Activated CD4-positive, alpha-beta T cell treated with anti-CD3 and anti-CD28 coated beads for 36 hours (primary cell): ENCODE data around the gene FOXF1. TPM values are rescaled to one million over a fixed set of nuclear protein-coding genes. Genes with fewer than 3 reads are reported as not detected.

Experiments
- ATAC-seq: fragments of 200-7000 bp; cut with Tn5 transposase; one replicate; pipeline ENCODE4 v1.10.0; 2021; ENCODE audit warnings: mild to moderate bottlenecking, moderate library complexity
- CTCF ChIA-PET: fragments of 350-600 bp; sonication (Branson Sonifier 250); formaldehyde crosslinking; loops from one replicate; lab custom pipeline; 2021; ENCODE audit warnings: antibody characterized with exemption; lab: Charles Lee
- POLR2A ChIA-PET: fragments of 350-600 bp; sonication (Branson Sonifier 250); formaldehyde crosslinking; loops from one replicate; lab custom pipeline; 2021; ENCODE audit warnings: antibody characterized with exemption, inconsistent platforms; lab: Charles Lee
- DNase-seq: peaks from one replicate; pipeline ENCODE4 v3.0.0-alpha.2; 2020
- H3K27ac Mint-ChIP-seq: one replicate; pipeline ENCODE4 v1.8.0; 2021; ENCODE audit warnings: mixed read lengths
- H3K27me3 Mint-ChIP-seq: one replicate; pipeline ENCODE4 v1.8.0; 2021; ENCODE audit warnings: mixed read lengths
- H3K36me3 Mint-ChIP-seq: one replicate; pipeline ENCODE4 v1.8.0; 2021; ENCODE audit warnings: low read depth, mixed read lengths
- H3K4me1 Mint-ChIP-seq: one replicate; pipeline ENCODE4 v1.8.0; 2021; ENCODE audit warnings: mixed read lengths
- H3K4me3 Mint-ChIP-seq: one replicate; pipeline ENCODE4 v1.8.0; 2021; ENCODE audit warnings: mild to moderate bottlenecking, moderate library complexity, mixed read lengths
- H3K9me3 Mint-ChIP-seq: one replicate; pipeline ENCODE4 v1.8.0; 2021; ENCODE audit warnings: low read depth, mixed read lengths
- intact Hi-C, 2 experiments: fragments of 100-400 bp; cut with DNase I in 1 of 2; cut with micrococcal nuclease in 1 of 2; formaldehyde crosslinking; loops; one replicate each; pipeline versions ENCODE4 v1.14.2 to v1.15.1; 2022 to 2024; cut with DNase I, micrococcal nuclease
- total RNA-seq, 2 experiments: library from RNA; stranded (reverse); gene quantifications; one replicate each; pipeline ENCODE4 v1.2.3, GENCODE V29; 2021

FOXF1 gene
- total RNA-seq, 2 experiments from 2014 or later = not detected

DNA sequence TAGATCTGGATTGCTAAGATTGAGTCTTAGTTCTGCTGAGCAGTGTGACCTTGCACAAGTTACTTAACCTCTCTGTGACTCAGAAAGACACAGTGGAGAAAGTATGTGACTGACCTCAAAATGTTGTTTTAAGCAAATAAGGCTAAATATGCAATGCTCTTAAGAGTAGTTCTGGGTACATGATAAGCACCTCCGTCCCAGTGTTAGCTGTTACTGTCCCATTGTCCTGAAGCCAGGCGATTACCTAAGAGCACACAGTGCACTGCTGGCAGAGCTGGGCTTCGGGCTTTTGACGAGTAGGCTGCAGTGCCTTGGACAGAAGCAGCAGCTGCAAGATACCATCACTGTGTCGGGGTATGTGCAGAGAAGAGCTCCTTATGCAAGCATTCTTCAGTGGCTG, 32.7 kb upstream of the FOXF1 start:
- H3K36me3 Mint-ChIP-seq = no peaks in the 10 kb centered on the region
- intact Hi-C loops = no loop called here
- peaks cover 10% of the 10 kb centered on the region for H3K27me3 Mint-ChIP-seq
- ChIA-PET CTCF (interaction anchor here (0.8 kb wide), 1 partner anchor 27 kb away, joined by 3 read pairs; no protein-coding TSS in a partner anchor), POLR2A (no interaction called here)
- H3K27ac Mint-ChIP-seq = no peak overlapping the region
- H3K4me1 Mint-ChIP-seq = no peaks in the 10 kb centered on the region
- no peak overlapping the region for H3K4me3 Mint-ChIP-seq
- DNase-seq (no peak), ATAC-seq (no peak)
- no peaks in the 10 kb centered on the region for H3K9me3 Mint-ChIP-seq

DNA sequence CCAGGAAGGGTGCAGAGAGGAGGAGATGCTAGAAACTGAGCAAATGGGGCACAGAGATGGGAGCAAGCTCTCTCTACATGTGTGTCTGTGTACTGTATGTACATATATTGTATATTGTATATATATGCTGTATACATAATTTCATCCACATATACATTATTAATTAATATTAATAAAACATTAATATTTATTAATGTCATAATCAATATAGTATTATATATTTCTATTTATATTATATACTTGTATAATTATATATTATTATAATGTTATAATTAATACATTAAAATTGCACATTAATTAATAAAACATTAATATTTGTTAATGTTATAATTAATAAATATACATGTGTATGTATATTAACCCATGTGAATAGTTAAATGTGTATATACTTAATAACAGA, 31.5 kb upstream of the FOXF1 start:
- Mint-ChIP-seq H3K36me3 (no peaks in the 10 kb centered on the region), H3K9me3 (no peaks in the 10 kb centered on the region), H3K4me1 (no peaks in the 10 kb centered on the region), H3K27me3 (peaks cover 13% of the 10 kb centered on the region), H3K27ac (no peak overlapping the region), H3K4me3 (no peak overlapping the region)
- DNase-seq (no peak), ATAC-seq (no peak)
- CTCF ChIA-PET = no interaction called here
- POLR2A ChIA-PET = no interaction called here
- intact Hi-C loops = no loop called here

DNA sequence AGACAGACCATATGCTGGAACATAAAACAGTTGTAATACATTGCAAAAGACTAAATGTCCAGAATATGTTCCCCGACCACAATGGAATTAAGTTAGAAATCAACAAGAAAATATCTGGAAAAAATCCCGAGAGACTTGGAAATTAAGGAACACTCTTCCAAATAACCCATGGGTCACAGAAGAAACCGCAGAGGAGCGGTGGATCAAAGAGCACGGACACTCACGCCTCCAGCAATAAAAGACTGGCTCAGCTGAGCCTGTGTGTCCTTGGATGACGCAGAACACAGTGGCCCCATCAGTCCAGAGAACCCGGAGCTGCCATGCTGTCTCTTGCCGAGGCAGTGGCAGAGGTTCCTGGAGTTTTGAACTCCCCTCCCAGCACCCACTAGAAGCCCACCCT, 30.9 kb upstream of the FOXF1 start:
- ATAC-seq (no peak), DNase-seq (no peak)
- Mint-ChIP-seq H3K4me3 (no peak overlapping the region), H3K27ac (no peak overlapping the region), H3K9me3 (peaks cover 1% of the 10 kb centered on the region), H3K27me3 (peaks cover 16% of the 10 kb centered on the region), H3K4me1 (no peaks in the 10 kb centered on the region), H3K36me3 (no peaks in the 10 kb centered on the region)
- ChIA-PET POLR2A (no interaction called here), CTCF (interaction anchor here (0.6 kb wide), 1 partner anchor 629 kb away, joined by 3 read pairs; no protein-coding TSS in a partner anchor)
- intact Hi-C loops = no loop called here

DNA sequence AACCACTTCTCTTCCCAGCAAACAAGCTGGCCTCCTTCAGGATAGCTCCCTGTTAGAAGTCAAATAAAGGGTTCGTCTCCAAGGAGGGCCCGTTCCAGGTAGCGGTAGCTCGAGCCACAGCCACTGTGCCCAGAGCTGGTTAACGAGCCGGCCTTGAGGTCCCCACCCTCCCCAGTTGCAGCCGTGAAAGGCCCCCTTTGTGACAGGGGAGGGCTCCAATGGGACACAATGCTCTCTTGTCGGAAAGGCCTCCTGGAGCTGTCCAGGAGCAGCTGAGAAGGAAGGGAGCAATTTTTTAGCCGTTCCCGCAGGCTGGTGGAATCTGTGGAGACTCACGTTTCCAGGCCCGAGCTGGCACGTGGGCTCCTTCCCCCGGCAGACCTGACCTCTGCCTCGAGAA, 29.9 kb upstream of the FOXF1 start:
- Mint-ChIP-seq H3K36me3 (no peaks in the 10 kb centered on the region), H3K4me1 (no peaks in the 10 kb centered on the region), H3K27me3 (peaks cover 16% of the 10 kb centered on the region), H3K9me3 (peaks cover 5% of the 10 kb centered on the region), H3K27ac (no peak overlapping the region), H3K4me3 (no peak overlapping the region)
- CTCF ChIA-PET = no interaction called here
- POLR2A ChIA-PET = no interaction called here
- ATAC-seq = no peak
- no peak for DNase-seq
- intact Hi-C loops = no loop called here

DNA sequence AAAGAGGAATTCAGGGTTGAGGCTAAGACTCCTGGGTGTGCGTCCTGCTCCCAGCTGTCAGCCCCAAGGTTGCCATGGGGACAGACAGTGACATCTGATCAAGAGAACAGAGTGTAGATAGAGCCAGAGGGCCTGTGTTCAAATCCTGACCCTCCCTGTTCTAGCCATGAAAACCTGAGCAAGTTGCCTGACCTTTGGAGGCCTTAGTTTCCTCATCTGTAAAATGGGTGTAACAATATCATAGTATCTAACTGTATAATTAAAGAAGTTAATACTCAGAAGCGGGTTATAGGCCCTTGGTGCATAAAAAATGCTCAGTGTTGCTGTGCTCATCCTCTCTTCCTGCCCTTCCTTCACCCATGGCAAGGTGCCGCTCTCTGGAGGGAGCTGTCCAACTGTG, 28.7 kb upstream of the FOXF1 start:
- CTCF ChIA-PET = no interaction called here
- H3K4me1 Mint-ChIP-seq = no peaks in the 10 kb centered on the region
- DNase-seq (no peak), ATAC-seq (no peak)
- H3K4me3 Mint-ChIP-seq = no peak overlapping the region
- POLR2A ChIA-PET = no interaction called here
- no peak overlapping the region for H3K27ac Mint-ChIP-seq
- intact Hi-C loops = no loop called here
- H3K9me3 Mint-ChIP-seq = peaks cover 5% of the 10 kb centered on the region
- H3K27me3 Mint-ChIP-seq = peaks cover 19% of the 10 kb centered on the region
- H3K36me3 Mint-ChIP-seq = no peaks in the 10 kb centered on the region

DNA sequence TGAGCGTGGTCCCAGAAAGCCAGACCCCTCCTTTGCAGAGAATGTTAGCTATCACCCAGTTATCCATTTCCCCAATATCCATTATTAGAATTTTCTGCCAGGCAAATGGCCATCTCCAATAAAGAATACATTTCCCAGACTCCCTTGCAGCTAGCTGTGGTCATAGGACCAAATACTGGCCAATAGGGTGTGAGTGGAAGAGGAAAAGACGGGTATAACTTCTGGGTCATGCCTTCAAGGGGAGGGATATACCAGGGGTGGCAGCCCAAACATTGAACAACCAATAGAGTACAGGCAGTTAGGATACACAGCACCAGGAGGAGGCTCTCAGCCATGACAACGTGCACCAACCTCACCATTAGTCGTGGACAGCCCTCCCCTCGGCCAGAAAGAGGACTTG, 26.1 kb upstream of the FOXF1 start:
- no peak overlapping the region for H3K27ac Mint-ChIP-seq
- H3K36me3 Mint-ChIP-seq = no peaks in the 10 kb centered on the region
- peaks cover 5% of the 10 kb centered on the region for H3K9me3 Mint-ChIP-seq
- DNase-seq (no peak), ATAC-seq (no peak)
- intact Hi-C loops = no loop called here
- no peaks in the 10 kb centered on the region for H3K4me1 Mint-ChIP-seq
- CTCF ChIA-PET = interaction anchor here (0.6 kb wide), 1 partner anchor 28 kb away, joined by 3 read pairs; no protein-coding TSS in a partner anchor
- POLR2A ChIA-PET = no interaction called here
- peaks cover 17% of the 10 kb centered on the region for H3K27me3 Mint-ChIP-seq
- no peak overlapping the region for H3K4me3 Mint-ChIP-seq

DNA sequence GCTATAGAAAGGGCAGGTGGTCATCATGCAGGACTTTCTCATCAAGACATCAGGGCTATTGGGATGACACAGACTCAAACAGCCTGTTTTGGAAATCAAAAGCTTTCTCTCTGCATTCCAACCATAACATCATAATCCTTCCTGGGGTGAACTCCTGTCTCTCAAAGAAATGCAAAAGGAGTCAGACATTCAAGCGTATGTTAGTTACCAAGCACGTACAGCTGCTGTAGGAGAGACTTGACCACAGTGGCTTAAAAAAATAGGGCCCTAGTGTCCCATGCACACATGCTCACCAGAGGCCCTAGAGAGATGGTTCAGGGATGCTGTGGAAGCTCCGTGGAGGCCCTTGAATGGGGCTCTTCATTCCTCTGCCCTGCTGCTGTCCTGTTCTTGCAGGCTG, 24.6 kb upstream of the FOXF1 start:
- no peaks in the 10 kb centered on the region for H3K4me1 Mint-ChIP-seq
- no peak overlapping the region for H3K27ac Mint-ChIP-seq
- H3K36me3 Mint-ChIP-seq = no peaks in the 10 kb centered on the region
- ATAC-seq (no peak), DNase-seq (no peak)
- peaks cover 5% of the 10 kb centered on the region for H3K9me3 Mint-ChIP-seq
- intact Hi-C loops = no loop called here
- ChIA-PET POLR2A (no interaction called here), CTCF (no interaction called here)
- peaks cover 22% of the 10 kb centered on the region for H3K27me3 Mint-ChIP-seq
- H3K4me3 Mint-ChIP-seq = no peak overlapping the region

DNA sequence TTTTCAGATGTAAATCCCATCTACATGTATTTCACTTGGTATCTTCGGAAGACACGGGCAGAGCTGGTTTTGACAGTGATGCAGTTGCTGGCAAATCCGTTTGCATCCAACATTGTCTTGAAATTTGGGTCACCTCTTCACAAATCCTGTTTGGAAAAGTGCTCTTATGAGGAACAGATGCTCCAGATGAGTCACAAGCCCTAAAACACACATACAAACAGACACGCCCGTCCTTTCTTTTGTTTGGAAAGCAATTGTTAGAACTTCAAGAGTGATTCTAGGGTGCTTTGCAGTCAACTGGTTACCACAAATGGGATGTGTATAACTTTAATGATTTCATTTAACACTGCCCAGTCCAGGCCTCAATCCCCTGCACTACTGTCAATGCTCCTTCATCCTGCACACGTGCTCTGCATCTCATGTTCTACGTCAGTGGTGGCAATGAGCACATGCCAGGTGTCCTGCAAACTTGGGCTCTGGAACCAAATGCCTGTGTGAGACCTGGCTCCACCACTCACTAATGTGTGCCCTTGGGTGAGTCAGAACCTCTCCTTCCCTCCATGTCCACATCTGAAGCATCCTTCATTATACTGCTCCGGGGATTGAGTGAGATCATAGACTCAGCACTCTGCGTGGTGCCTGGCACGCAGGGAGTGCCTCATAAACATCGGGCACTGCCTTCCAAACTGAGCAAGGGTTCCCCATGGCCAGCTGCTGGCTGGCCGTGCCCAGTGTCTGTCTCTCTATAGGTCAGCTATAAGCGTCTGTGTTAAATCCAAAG, 19.3 kb upstream of the FOXF1 start:
- no peaks in the 10 kb centered on the region for H3K9me3 Mint-ChIP-seq
- CTCF ChIA-PET = no interaction called here
- H3K36me3 Mint-ChIP-seq = no peaks in the 10 kb centered on the region
- no peak overlapping the region for H3K4me3 Mint-ChIP-seq
- no peak overlapping the region for H3K27ac Mint-ChIP-seq
- DNase-seq (no peak), ATAC-seq (no peak)
- POLR2A ChIA-PET = no interaction called here
- intact Hi-C loops = no loop called here
- peaks cover 5% of the 10 kb centered on the region for H3K4me1 Mint-ChIP-seq
- peaks cover 59% of the 10 kb centered on the region for H3K27me3 Mint-ChIP-seq

DNA sequence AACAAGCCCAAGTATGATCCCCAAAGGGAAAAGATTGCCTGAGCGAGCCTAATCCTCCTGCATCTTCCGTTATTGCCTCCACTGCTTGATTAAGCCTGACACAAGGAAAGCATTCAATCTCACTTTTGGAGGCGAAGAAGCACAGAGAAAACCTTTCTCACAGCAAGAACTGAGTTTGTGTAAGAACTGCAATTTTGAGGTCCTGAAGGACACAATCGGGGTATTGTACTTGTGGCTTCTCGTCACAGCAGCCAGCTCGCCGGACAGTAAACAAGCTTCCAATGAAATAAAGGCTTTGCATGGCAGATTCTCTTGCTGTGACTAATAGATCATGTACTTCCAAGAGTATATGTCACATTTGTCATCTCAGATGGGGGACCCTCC, 18.7 kb upstream of the FOXF1 start:
- H3K4me1 Mint-ChIP-seq = peaks cover 5% of the 10 kb centered on the region
- ChIA-PET POLR2A (no interaction called here), CTCF (no interaction called here)
- intact Hi-C loops = loop anchor here in 1 of 2 experiments (2.0 kb wide), 1 partner anchor 15 kb away; no protein-coding TSS in a partner anchor
- H3K27ac Mint-ChIP-seq = no peak overlapping the region
- no peaks in the 10 kb centered on the region for H3K36me3 Mint-ChIP-seq
- no peaks in the 10 kb centered on the region for H3K9me3 Mint-ChIP-seq
- H3K4me3 Mint-ChIP-seq = no peak overlapping the region
- H3K27me3 Mint-ChIP-seq = peaks cover 61% of the 10 kb centered on the region
- ATAC-seq (no peak), DNase-seq (no peak)

DNA sequence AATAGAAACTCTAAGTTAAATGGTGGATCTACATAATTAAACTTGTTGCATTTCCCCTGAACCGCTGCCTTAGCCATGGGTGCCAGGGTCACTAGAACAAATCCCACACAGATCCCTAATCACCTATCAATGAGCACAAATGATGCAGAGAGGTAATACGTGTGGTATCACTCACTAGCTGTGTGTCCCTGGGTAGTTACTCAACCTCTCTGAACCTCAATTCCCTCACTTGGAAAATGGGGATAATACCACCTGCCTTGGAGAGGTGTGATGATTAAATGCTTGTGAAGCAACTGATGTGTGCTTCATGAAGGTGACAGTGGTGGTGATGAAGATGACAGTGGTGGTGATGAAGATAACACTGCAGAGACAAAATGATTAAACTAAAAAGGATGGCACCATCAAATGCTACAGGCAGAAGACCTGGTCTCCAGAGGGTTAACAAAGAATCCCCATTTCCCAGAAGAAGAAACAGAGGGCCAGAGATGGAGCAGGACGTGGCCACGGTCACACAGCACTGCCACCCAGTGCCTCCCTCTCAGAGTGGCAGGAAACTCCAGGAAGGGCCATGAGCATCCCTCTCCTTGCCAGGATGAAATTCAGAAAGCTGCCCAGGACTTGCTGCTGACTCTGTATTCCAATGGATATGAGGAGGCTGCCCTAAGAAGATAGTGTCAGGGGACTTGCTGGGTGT, 17.9 kb upstream of the FOXF1 start:
- peaks cover 5% of the 10 kb centered on the region for H3K4me1 Mint-ChIP-seq
- H3K9me3 Mint-ChIP-seq = no peaks in the 10 kb centered on the region
- no peaks in the 10 kb centered on the region for H3K36me3 Mint-ChIP-seq
- DNase-seq (no peak), ATAC-seq (no peak)
- no peak overlapping the region for H3K4me3 Mint-ChIP-seq
- POLR2A ChIA-PET = interaction anchor here (0.6 kb wide), 1 partner anchor 9 kb away, joined by 4 read pairs; no protein-coding TSS in a partner anchor
- intact Hi-C loops = loop anchor here in 1 of 2 experiments (2.0 kb wide), 1 partner anchor 14 kb away; no protein-coding TSS in a partner anchor
- peaks cover 64% of the 10 kb centered on the region for H3K27me3 Mint-ChIP-seq
- CTCF ChIA-PET = interaction anchor here (0.6 kb wide), 1 partner anchor 535 kb away, joined by 3 read pairs; no protein-coding TSS in a partner anchor
- H3K27ac Mint-ChIP-seq = no peak overlapping the region

DNA sequence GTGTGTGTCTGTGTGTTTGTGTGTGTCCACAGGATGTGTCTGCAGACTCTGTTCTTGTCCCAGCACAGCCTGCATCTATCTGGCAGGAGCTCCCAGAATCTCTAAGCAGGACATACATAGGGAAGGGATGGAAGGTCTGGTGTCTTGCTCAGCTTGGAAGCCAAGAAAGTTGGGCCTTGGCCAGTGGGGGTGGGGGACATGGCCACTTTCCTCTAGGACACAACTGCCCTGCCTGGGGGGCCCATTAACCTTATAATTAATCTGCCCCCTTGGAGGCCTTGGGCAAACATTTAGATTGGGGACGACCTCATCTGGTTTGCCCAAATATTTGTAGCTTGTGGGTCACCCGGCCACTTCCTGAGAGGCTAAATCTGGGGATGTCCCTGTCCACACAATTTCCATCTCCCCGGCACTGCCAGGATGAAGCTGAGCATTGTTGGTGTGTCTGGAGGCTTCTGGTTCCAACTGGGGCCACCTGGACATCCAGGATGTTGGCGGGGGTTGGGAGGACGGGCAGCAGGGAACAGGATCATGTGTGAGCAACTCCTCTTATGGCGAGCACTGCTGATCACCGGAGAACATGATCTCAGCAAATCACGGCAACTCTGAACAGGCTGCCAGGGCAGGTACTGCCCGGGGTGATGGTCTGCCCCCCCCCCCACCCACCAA, 17.2 kb upstream of the FOXF1 start:
- Mint-ChIP-seq H3K4me1 (peaks cover 5% of the 10 kb centered on the region), H3K27ac (no peak overlapping the region), H3K9me3 (no peaks in the 10 kb centered on the region), H3K27me3 (peaks cover 64% of the 10 kb centered on the region), H3K36me3 (no peaks in the 10 kb centered on the region), H3K4me3 (no peak overlapping the region)
- ATAC-seq (no peak), DNase-seq (no peak)
- intact Hi-C loops = loop anchor here in 1 of 2 experiments (2.0 kb wide), 1 partner anchor 14 kb away; no protein-coding TSS in a partner anchor
- ChIA-PET POLR2A (interaction anchor here (0.6 kb wide), 1 partner anchor 10 kb away, joined by 4 read pairs; no protein-coding TSS in a partner anchor), CTCF (interaction anchor here (0.6 to 1.1 kb wide), 2 partner anchors 386 to 534 kb away, joined by 3 read pairs; no protein-coding TSS in a partner anchor)
